ENCODE measurements around the gene RFPL3. TPM values are rescaled to one million over a fixed set of nuclear protein-coding genes. Genes with fewer than 3 reads are reported as not detected.

The RFPL3 gene
- total and polyA plus RNA-seq, 2 donors (not counting 1 experiment from before 2014, with no cell fraction given) = not detected

- ChIA-PET POLR2A (no interaction called here), CTCF (no interaction called here)
- H3K27ac ChIP-seq (ENCODE audit: low read length in 2 of 2) = no peak overlapping the region
- Mint-ChIP-seq H3K4me1 (no peaks in the 10 kb centered on the region), H3K9me3 (ENCODE audit: insufficient read depth) (peaks cover 3% of the 10 kb centered on the region), H3K4me3 (no peak overlapping the region), H3K27me3 (peaks cover 4% of the 10 kb centered on the region), H3K27ac (no peak overlapping the region)
- WGBS (ENCODE audit: insufficient coverage) = 90% methylated on average over 15 of the region's 19 CpGs
- H3K4me3 ChIP-seq (ENCODE audit: control extremely low read depth in 1 of 5, extremely low read depth in 1 of 5, insufficient read depth in 1 of 5, low read depth in 2 of 5, low read length in 4 of 5) = no peak overlapping the region
- H3K9me3 ChIP-seq (ENCODE audit: control extremely low read depth in 1 of 3, control insufficient read depth in 2 of 3, insufficient read depth in 1 of 3, low read length in 2 of 3) = peaks cover 0 to 22% (median 0%) of the 10 kb centered on the region in 3 donors
- H2AFZ ChIP-seq (ENCODE audit: insufficient read depth, low read depth, low read length, poor library complexity, severe bottlenecking) = no peak overlapping the region
- DNase-seq (no peak), ATAC-seq (ENCODE audit: low read depth) (no peak)
- no peak overlapping the region for H3K9ac ChIP-seq (ENCODE audit: low read length)
- H3K79me2 ChIP-seq (ENCODE audit: control insufficient read depth, insufficient read depth, low read length) = no peaks in the 10 kb centered on the region
- H4K20me1 ChIP-seq (ENCODE audit: control insufficient read depth, insufficient read depth, low read length, poor library complexity, severe bottlenecking) = no peaks in the 10 kb centered on the region
- no peaks in the 10 kb centered on the region for H3K36me3 ChIP-seq (replicated peaks in 1 of 2; ENCODE audit: control extremely low read depth in 1 of 2, control insufficient read depth in 1 of 2, extremely low read depth in 1 of 2, insufficient read depth in 2 of 2, low read length in 1 of 2)
- H3K4me2 ChIP-seq (replicated peaks; ENCODE audit: low read depth, low read length, poor library complexity, severe bottlenecking) = no peak overlapping the region
- intact Hi-C loops (cut with micrococcal nuclease) = no loop called here
- H3K4me1 ChIP-seq (ENCODE audit: control insufficient read depth in 2 of 2, insufficient read depth in 2 of 2, low read length in 2 of 2) = no peaks in the 10 kb centered on the region
- TF ChIP-seq CTCF (IDR thresholded peaks at IDR 0.05) (no peak), EZH2 (IDR thresholded peaks at IDR 0.05; ENCODE audit: borderline replicate concordance, insufficient read depth, low read depth, low read length, poor library complexity, severe bottlenecking) (no peak)
- H3K27me3 ChIP-seq (replicated peaks in 1 of 4; ENCODE audit: control extremely low read depth in 1 of 4, control insufficient read depth in 3 of 4, insufficient read depth in 4 of 4, low read length in 3 of 4) = no peaks in the 10 kb centered on the region
Measured at GRCh38 chr22:32353840-32354239, 3.8 kb upstream of the RFPL3 start.

DNA sequence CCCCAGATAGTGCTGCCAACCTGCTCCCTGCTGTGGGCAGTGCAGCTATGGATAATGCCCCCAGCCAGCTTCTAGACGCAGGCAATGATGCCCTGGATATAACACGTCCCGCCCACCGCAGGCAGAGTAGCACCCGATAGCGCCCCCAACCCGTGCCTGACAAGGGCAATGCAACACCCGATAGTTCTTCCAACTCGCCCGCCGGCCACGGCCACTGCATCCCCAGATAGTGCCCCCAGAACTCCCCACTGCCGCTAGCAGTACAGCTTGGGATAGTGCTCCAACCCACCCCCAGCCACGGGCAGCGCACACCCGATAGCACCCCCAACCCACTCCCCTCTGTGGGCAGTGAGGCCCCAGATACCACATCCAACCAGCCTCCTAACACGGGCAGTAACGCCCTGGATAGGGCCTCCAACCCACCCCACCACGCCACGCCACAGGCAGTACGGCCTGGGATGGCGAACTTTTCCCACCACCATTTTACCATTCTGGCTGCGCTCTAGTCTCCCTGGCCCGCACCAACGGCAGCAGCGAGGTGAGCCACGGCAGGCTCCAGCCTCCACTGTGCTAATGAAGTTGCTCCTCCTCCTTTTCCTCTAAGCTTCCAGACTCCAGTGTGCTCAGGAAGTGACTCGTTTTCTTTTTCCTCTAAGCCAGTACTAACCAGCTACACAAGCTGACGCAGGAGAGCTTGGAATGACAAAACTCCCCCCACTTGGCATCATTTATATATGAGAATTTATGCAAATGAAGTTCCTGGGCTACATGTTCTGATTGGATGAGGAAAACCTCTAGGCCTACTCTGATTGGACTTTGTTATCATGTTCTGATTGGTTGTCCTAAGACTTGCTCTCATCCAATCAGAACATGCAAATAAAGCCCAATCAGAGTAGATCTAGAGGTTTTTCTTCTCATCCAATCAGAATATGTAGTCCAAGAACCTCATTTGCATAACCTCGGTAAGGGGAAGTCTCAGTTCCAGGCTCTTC, 3.0 kb upstream of the RFPL3 start:
- DNase-seq (no peak), ATAC-seq (ENCODE audit: low read depth) (no peak)
- Histone ChIP-seq H3K36me3 (replicated peaks in 1 of 2; ENCODE audit: control extremely low read depth in 1 of 2, control insufficient read depth in 1 of 2, extremely low read depth in 1 of 2, insufficient read depth in 2 of 2, low read length in 1 of 2) (no peaks in the 10 kb centered on the region), H3K4me2 (replicated peaks; ENCODE audit: low read depth, low read length, poor library complexity, severe bottlenecking) (no peak overlapping the region), H3K27me3 (replicated peaks in 1 of 4; ENCODE audit: control extremely low read depth in 1 of 4, control insufficient read depth in 3 of 4, insufficient read depth in 4 of 4, low read length in 3 of 4) (no peaks in the 10 kb centered on the region), H2AFZ (ENCODE audit: insufficient read depth, low read depth, low read length, poor library complexity, severe bottlenecking) (no peak overlapping the region), H3K4me1 (ENCODE audit: control insufficient read depth in 2 of 2, insufficient read depth in 2 of 2, low read length in 2 of 2) (no peaks in the 10 kb centered on the region), H3K79me2 (ENCODE audit: control insufficient read depth, insufficient read depth, low read length) (no peaks in the 10 kb centered on the region), H3K9me3 (ENCODE audit: control extremely low read depth in 1 of 3, control insufficient read depth in 2 of 3, insufficient read depth in 1 of 3, low read length in 2 of 3) (peaks cover 0 to 22% (median 0%) of the 10 kb centered on the region in 3 donors), H4K20me1 (ENCODE audit: control insufficient read depth, insufficient read depth, low read length, poor library complexity, severe bottlenecking) (no peaks in the 10 kb centered on the region), H3K4me3 (ENCODE audit: control extremely low read depth in 1 of 5, extremely low read depth in 1 of 5, insufficient read depth in 1 of 5, low read depth in 2 of 5, low read length in 4 of 5) (no peak overlapping the region), H3K27ac (ENCODE audit: low read length in 2 of 2) (no peak overlapping the region), H3K9ac (ENCODE audit: low read length) (no peak overlapping the region)
- Mint-ChIP-seq H3K27me3 (peaks cover 4% of the 10 kb centered on the region), H3K4me3 (no peak overlapping the region), H3K27ac (no peak overlapping the region), H3K9me3 (ENCODE audit: insufficient read depth) (peaks cover 3% of the 10 kb centered on the region), H3K4me1 (no peaks in the 10 kb centered on the region)
- TF ChIP-seq CTCF (IDR thresholded peaks at IDR 0.05) = no peak
- TF ChIP-seq EZH2 (IDR thresholded peaks at IDR 0.05; ENCODE audit: borderline replicate concordance, insufficient read depth, low read depth, low read length, poor library complexity, severe bottlenecking) = no peak
- 96% methylated on average over 27 of the region's 30 CpGs for WGBS (ENCODE audit: insufficient coverage)
- intact Hi-C loops (cut with micrococcal nuclease) = no loop called here
- POLR2A ChIA-PET = no interaction called here
- CTCF ChIA-PET = no interaction called here
